Neural cell (in vitro differentiated cells): ENCODE data around the gene KLHL22. TPM values are rescaled to one million over a fixed set of nuclear protein-coding genes. Genes with fewer than 3 reads are reported as not detected.

Experiments
- H2AFZ ChIP-seq: fragments of 200-600, 300-800 bp; sonication (generic), shearing (Covaris generic); 2 replicates; pipeline ENCODE4 v1.6.0; 2014; ENCODE audit warnings: low read depth, mild to moderate bottlenecking, antibody characterized with exemption, low read length, moderate library complexity
- H3F3A ChIP-seq: fragments of 200-600 bp; shearing (Covaris generic); 2 replicates; pipeline ENCODE4 v1.6.1; 2016; ENCODE audit warnings: mild to moderate bottlenecking, moderate library complexity, mixed read lengths, antibody characterized with exemption, low read length; ENCODE audit not compliant: insufficient read depth, poor library complexity, severe bottlenecking
- H3K27ac ChIP-seq: fragments of 200-600, 300-800 bp; sonication (generic), shearing (Covaris generic); 2 replicates; pipeline ENCODE4 v1.5.1; 2014; ENCODE audit warnings: mild to moderate bottlenecking, low read length, moderate library complexity
- H3K27me3 ChIP-seq: fragments of 300-800, 200-600 bp; sonication (generic), shearing (Covaris generic); 2 replicates; pipeline ENCODE4 v1.6.0; 2014; ENCODE audit warnings: mild to moderate bottlenecking, low read depth, low read length, moderate library complexity; ENCODE audit not compliant: insufficient read depth
- H3K36me3 ChIP-seq: fragments of 300-800, 200-600 bp; sonication (generic), shearing (Covaris generic); 2 replicates; pipeline ENCODE4 v1.5.1; 2014; ENCODE audit warnings: mild to moderate bottlenecking, antibody characterized with exemption, low read length, moderate library complexity; ENCODE audit not compliant: insufficient read depth
- H3K4me2 ChIP-seq: fragments of 300-800, 200-600 bp; sonication (generic), shearing (Covaris generic); 2 replicates; pipeline ENCODE4 v1.6.0; 2014; ENCODE audit warnings: mild to moderate bottlenecking, low read length
- H3K4me3 ChIP-seq: fragments of 300-800, 200-600 bp; sonication (generic), shearing (Covaris generic); 2 replicates; pipeline ENCODE4 v1.5.1; 2014; ENCODE audit warnings: mild to moderate bottlenecking, low read length, moderate library complexity
- H3K79me2 ChIP-seq: fragments of 200-600 bp; shearing (Covaris generic); replicated peaks from 2 replicates; pipeline ENCODE4 v1.6.0; 2014; ENCODE audit warnings: mild to moderate bottlenecking, low read length, moderate library complexity; ENCODE audit not compliant: insufficient read depth
- H3K9ac ChIP-seq: fragments of 300-800, 200-600 bp; sonication (generic), shearing (Covaris generic); 2 replicates; pipeline ENCODE4 v1.6.1; 2016; ENCODE audit warnings: mild to moderate bottlenecking, low read length, mixed read lengths
- H3K9me2 ChIP-seq: fragments of 200-600 bp; shearing (Covaris generic); 2 replicates; pipeline ENCODE4 v1.6.1; 2016; ENCODE audit warnings: mild to moderate bottlenecking, low read length, mixed read lengths; ENCODE audit not compliant: insufficient read depth
- H3K9me3 ChIP-seq: fragments of 200-600, 300-800 bp; sonication (generic), shearing (Covaris generic); 2 replicates; pipeline ENCODE4 v1.6.1; 2016; ENCODE audit warnings: mild to moderate bottlenecking, mixed run types, low read length, moderate library complexity, mixed read lengths
- H4K20me1 ChIP-seq: fragments of 200-600 bp; shearing (Covaris generic); 2 replicates; pipeline ENCODE4 v1.6.1; 2016; ENCODE audit warnings: mild to moderate bottlenecking, mixed run types; ENCODE audit not compliant: insufficient read depth
- EP300 ChIP-seq: fragments of 450-650 bp; conservative IDR thresholded peaks from 2 replicates; pipeline ENCODE4 v1.6.1; 2014; ENCODE audit warnings: antibody characterized with exemption, mild to moderate bottlenecking, moderate library complexity; ENCODE audit not compliant: poor library complexity, severe bottlenecking
- EZH2 ChIP-seq: fragments of 200-600, 300-800 bp; shearing (Covaris generic), sonication (generic); IDR thresholded peaks from 2 replicates; pipeline ENCODE4 v1.6.1; 2014; ENCODE audit warnings: antibody characterized with exemption, low read length, borderline replicate concordance, mild to moderate bottlenecking; ENCODE audit not compliant: insufficient read depth, poor library complexity, severe bottlenecking
- MXI1 ChIP-seq: fragments of 450-650 bp; conservative IDR thresholded peaks from 2 replicates; pipeline ENCODE4 v1.6.1; 2014; ENCODE audit warnings: antibody characterized with exemption, mild to moderate bottlenecking; ENCODE audit not compliant: poor library complexity, severe bottlenecking
- POLR2AphosphoS5 ChIP-seq: IDR thresholded peaks from 2 replicates; pipeline ENCODE4 v1.6.1; 2012
- RAD21 ChIP-seq: fragments of 450-650 bp; conservative IDR thresholded peaks from 2 replicates; pipeline ENCODE4 v1.6.1; 2014; ENCODE audit warnings: antibody characterized with exemption, mild to moderate bottlenecking, moderate library complexity
- SMC3 ChIP-seq: fragments of 450-650 bp; conservative IDR thresholded peaks from 2 replicates; pipeline ENCODE4 v1.6.1; 2014; ENCODE audit warnings: antibody characterized with exemption, mild to moderate bottlenecking, moderate library complexity; ENCODE audit not compliant: poor library complexity
- TAF1 ChIP-seq: IDR thresholded peaks from 2 replicates; pipeline ENCODE4 v1.6.1; 2012; ENCODE audit warnings: low read depth
- polyA plus RNA-seq: library from polyadenylated mRNA; depleted of rRNA; stranded (reverse); fragments of >200 nt; gene quantifications from 2 replicates; pipeline ENCODE4 v1.2.3, GENCODE V29; 2014
- TF ChIP-seq, protein P1 (sequence below): fragments of 450-650 bp; IDR thresholded peaks from 2 replicates; pipeline ENCODE4 v1.5.1; 2014; ENCODE audit warnings: antibody characterized with exemption, mild to moderate bottlenecking, moderate library complexity; ENCODE audit not compliant: poor library complexity, severe bottlenecking
- TF ChIP-seq, protein P2 (sequence below): IDR thresholded peaks from 2 replicates; pipeline ENCODE4 v1.6.1; 2012; ENCODE audit warnings: borderline replicate concordance

KLHL22 gene
- polyA plus RNA-seq, 1 donor from 2014 or later, result 59.5 TPM

DNA sequence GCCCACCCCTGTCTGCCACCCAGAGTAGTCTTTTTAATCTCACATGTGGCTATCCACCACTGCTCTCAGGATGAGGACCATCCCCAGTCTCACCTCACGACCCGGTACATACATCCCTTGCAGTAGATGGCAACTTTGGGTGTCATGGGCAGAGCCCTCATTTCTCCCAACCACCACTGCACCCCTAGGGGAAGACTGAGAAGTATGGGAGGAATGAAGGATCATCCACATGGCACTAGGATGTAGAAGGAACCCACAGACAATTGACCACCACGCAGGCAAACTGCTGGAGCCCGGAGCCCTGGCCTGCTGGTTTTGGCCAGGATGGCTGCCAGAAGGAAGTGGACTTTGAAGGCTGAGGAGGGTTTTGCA lies 56.1 kb downstream of the KLHL22 start:
- no peak overlapping the region for H3K4me2 ChIP-seq
- H2AFZ ChIP-seq, result no peak overlapping the region
- no peak overlapping the region for H3K4me3 ChIP-seq
- no peaks in the 10 kb centered on the region for H3K9me2 ChIP-seq
- H4K20me1 ChIP-seq, result peaks cover 5% of the 10 kb centered on the region
- no peak overlapping the region for H3K27ac ChIP-seq
- no peaks in the 10 kb centered on the region for H3K36me3 ChIP-seq
- TF ChIP-seq SMC3 (no peak), TAF1 (no peak), MXI1 (no peak), POLR2AphosphoS5 (no peak), EZH2 (no peak), EP300 (no peak), RAD21 (no peak)
- TF ChIP-seq, protein P1, sequence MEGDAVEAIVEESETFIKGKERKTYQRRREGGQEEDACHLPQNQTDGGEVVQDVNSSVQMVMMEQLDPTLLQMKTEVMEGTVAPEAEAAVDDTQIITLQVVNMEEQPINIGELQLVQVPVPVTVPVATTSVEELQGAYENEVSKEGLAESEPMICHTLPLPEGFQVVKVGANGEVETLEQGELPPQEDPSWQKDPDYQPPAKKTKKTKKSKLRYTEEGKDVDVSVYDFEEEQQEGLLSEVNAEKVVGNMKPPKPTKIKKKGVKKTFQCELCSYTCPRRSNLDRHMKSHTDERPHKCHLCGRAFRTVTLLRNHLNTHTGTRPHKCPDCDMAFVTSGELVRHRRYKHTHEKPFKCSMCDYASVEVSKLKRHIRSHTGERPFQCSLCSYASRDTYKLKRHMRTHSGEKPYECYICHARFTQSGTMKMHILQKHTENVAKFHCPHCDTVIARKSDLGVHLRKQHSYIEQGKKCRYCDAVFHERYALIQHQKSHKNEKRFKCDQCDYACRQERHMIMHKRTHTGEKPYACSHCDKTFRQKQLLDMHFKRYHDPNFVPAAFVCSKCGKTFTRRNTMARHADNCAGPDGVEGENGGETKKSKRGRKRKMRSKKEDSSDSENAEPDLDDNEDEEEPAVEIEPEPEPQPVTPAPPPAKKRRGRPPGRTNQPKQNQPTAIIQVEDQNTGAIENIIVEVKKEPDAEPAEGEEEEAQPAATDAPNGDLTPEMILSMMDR, result no peak
- TF ChIP-seq, protein P2, sequence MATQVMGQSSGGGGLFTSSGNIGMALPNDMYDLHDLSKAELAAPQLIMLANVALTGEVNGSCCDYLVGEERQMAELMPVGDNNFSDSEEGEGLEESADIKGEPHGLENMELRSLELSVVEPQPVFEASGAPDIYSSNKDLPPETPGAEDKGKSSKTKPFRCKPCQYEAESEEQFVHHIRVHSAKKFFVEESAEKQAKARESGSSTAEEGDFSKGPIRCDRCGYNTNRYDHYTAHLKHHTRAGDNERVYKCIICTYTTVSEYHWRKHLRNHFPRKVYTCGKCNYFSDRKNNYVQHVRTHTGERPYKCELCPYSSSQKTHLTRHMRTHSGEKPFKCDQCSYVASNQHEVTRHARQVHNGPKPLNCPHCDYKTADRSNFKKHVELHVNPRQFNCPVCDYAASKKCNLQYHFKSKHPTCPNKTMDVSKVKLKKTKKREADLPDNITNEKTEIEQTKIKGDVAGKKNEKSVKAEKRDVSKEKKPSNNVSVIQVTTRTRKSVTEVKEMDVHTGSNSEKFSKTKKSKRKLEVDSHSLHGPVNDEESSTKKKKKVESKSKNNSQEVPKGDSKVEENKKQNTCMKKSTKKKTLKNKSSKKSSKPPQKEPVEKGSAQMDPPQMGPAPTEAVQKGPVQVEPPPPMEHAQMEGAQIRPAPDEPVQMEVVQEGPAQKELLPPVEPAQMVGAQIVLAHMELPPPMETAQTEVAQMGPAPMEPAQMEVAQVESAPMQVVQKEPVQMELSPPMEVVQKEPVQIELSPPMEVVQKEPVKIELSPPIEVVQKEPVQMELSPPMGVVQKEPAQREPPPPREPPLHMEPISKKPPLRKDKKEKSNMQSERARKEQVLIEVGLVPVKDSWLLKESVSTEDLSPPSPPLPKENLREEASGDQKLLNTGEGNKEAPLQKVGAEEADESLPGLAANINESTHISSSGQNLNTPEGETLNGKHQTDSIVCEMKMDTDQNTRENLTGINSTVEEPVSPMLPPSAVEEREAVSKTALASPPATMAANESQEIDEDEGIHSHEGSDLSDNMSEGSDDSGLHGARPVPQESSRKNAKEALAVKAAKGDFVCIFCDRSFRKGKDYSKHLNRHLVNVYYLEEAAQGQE, result no peak
- H3K79me2 ChIP-seq, result no peaks in the 10 kb centered on the region
- H3F3A ChIP-seq, result no peaks in the 10 kb centered on the region
- peaks cover 43% of the 10 kb centered on the region for H3K27me3 ChIP-seq
- no peak overlapping the region for H3K9ac ChIP-seq
- H3K9me3 ChIP-seq, result no peaks in the 10 kb centered on the region

DNA sequence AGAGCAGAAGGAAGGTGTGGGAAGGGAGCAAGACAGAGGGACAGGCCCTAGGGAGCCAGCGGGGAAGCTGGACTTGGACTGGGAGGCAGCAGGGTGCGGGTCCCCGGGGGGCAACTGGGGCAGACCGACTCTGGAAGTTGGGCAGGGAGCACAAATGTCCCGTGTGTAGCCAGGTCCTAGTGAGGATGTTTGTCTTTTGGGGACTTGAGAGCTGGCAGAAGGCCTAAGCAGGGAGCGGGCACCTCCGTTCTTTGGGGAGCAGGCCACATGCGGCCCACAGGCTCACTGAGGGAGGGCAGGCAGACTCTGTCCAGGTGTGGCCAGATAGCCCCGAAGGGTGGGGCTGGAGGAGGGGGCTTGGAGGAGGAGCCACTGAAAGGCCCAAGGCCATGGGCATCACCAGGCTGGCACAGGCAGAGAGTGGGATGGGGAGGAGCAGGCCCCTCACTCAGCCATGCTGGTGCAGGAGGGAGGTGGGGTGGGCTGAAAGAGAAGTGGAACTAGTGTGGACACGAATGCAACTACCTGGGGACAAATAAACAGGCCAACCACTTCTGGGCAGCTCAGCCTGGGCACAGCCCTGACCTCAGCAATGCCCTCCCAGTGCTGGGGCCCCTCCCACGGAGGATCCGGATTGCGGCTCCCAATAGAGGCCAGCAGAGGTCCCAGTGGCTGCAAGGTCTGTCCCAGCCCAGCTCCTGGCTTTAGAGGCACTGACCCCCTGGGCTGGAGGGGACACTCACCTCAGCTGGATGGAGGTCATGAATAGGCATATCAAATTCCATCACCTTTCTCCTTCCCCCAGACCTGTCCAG lies 56.7 kb downstream of the KLHL22 start:
- H3K4me2 ChIP-seq, result no peak overlapping the region
- H3K36me3 ChIP-seq, result no peaks in the 10 kb centered on the region
- H3K79me2 ChIP-seq, result no peaks in the 10 kb centered on the region
- H3K27me3 ChIP-seq, result peaks cover 43% of the 10 kb centered on the region
- no peaks in the 10 kb centered on the region for H3K9me2 ChIP-seq
- H3K4me3 ChIP-seq, result no peak overlapping the region
- H3K9ac ChIP-seq, result no peak overlapping the region
- H3K9me3 ChIP-seq, result no peaks in the 10 kb centered on the region
- H2AFZ ChIP-seq, result no peak overlapping the region
- no peak overlapping the region for H3K27ac ChIP-seq
- TF ChIP-seq TAF1 (no peak), MXI1 (no peak)
- TF ChIP-seq, protein P1, result no peak
- no peaks in the 10 kb centered on the region for H3F3A ChIP-seq
- H4K20me1 ChIP-seq, result peaks cover 5% of the 10 kb centered on the region
